Breast epithelium (tissue), 4 donors: Measurements from ENCODE around the gene LPAR2. TPM values are rescaled to one million over a fixed set of nuclear protein-coding genes. Genes with fewer than 3 reads are reported as not detected.

Experiments used
- DNase-seq, 2 donors: peaks; one replicate each; pipeline ENCODE4 v3.0.0-alpha.2; 2019; ENCODE audit warnings: low spot score in 2 of 2
- H3K27ac ChIP-seq, 2 donors: fragments of 200-600 bp; sonication (generic) in 1 of 2; one replicate each; pipeline ENCODE4 v1.5.1; 2016 to 2019; ENCODE audit warnings: mild to moderate bottlenecking in 1 of 2
- H3K27me3 ChIP-seq, 2 donors: fragments of 200-600 bp; sonication (generic) in 1 of 2; one replicate each; pipeline versions ENCODE4 v1.5.1 to v1.6.0; 2017 to 2019; ENCODE audit warnings: control low read depth in 1 of 2, mild to moderate bottlenecking in 1 of 2
- H3K36me3 ChIP-seq: fragments of 200-600 bp; one replicate; pipeline ENCODE4 v1.5.1; 2019
- H3K4me1 ChIP-seq, 2 donors: fragments of 200-600 bp; sonication (generic); one replicate each; pipeline ENCODE4 v1.5.1; 2016 to 2019; ENCODE audit warnings: control low read depth in 1 of 2
- H3K4me3 ChIP-seq, 3 donors: fragments of 200-600 bp; sonication (generic); 1 replicate in 2 of 3; 2 replicates in 1 of 3; pipeline ENCODE4 v1.5.1; 2016 to 2019; ENCODE audit warnings: mild to moderate bottlenecking in 3 of 3, moderate library complexity in 2 of 3
- H3K9me3 ChIP-seq, 2 donors: fragments of 200-600 bp; sonication (generic) in 1 of 2; one replicate each; pipeline ENCODE4 v1.5.1; 2016 to 2019; ENCODE audit warnings: control low read depth in 1 of 2
- CTCF ChIP-seq, 3 donors: fragments of 450-650 bp; IDR thresholded peaks; one replicate each; pipeline ENCODE4 v1.5.1; 2016 to 2017; ENCODE audit warnings: antibody characterized with exemption in 3 of 3, mild to moderate bottlenecking in 3 of 3, moderate library complexity in 3 of 3
- POLR2A ChIP-seq: fragments of 450-650 bp; IDR thresholded peaks from one replicate; pipeline ENCODE4 v1.6.1; 2016; ENCODE audit warnings: antibody characterized with exemption, mild to moderate bottlenecking, moderate library complexity
- POLR2AphosphoS5 ChIP-seq, 3 donors: sonication (generic); formaldehyde crosslinking; IDR thresholded peaks; one replicate each; pipeline ENCODE4 v1.6.1; 2017; ENCODE audit warnings: antibody characterized with exemption in 3 of 3
- intact Hi-C: fragments of 100-400 bp; cut with DNase I; formaldehyde crosslinking; loops from one replicate; pipeline ENCODE4 v1.15.1; 2023; ENCODE audit warnings: low total_unique reads
- total RNA-seq, 3 donors: library from RNA; depleted of rRNA; stranded (reverse); fragments of >200 nt; gene quantifications; one replicate each; pipeline ENCODE4 v1.1.0, GENCODE V29; 2016

Gene LPAR2
- total RNA-seq, 3 donors from 2014 or later, result 3.2 to 17.1 (median 16.4) TPM

GRCh38 chr19:19578252-19578651 lies 49.8 kb downstream of the LPAR2 start:
- peaks cover 0 to 3% of the 10 kb centered on the region in 2 donors for H3K9me3 ChIP-seq
- H3K27me3 ChIP-seq, result no peaks in the 10 kb centered on the region
- H3K4me3 ChIP-seq, result no peak overlapping the region
- H3K4me1 ChIP-seq, result no peaks in the 10 kb centered on the region
- H3K36me3 ChIP-seq, result no peaks in the 10 kb centered on the region
- TF ChIP-seq CTCF (IDR thresholded peaks at IDR 0.05), result no peak
- no peak overlapping the region for H3K27ac ChIP-seq
- DNase-seq, result no peak
- intact Hi-C loops, result no loop called here

GRCh38 chr19:19575411-19575810 lies 52.6 kb downstream of the LPAR2 start:
- Histone ChIP-seq H3K36me3 (no peaks in the 10 kb centered on the region), H3K4me3 (no peak overlapping the region), H3K4me1 (no peaks in the 10 kb centered on the region), H3K27ac (no peak overlapping the region), H3K9me3 (peaks cover 0 to 3% of the 10 kb centered on the region in 2 donors), H3K27me3 (no peaks in the 10 kb centered on the region)
- no peak for DNase-seq
- TF ChIP-seq POLR2A (no peak), POLR2AphosphoS5 (IDR thresholded peaks at IDR 0.05) (no peak), CTCF (IDR thresholded peaks at IDR 0.05) (no peak)
- intact Hi-C loops, result no loop called here

Other genes with a start within 250 kb of the LPAR2 start
- 10 to 100 TPM; 29.1 to 38.7 (median 33.6) TPM for gene GATAD2A, start 222.5 kb downstream of the LPAR2 start, total RNA-seq
- 1 to 10 TPM in 2 of 3 donors, under 1 TPM in 1; 0.96 to 2.9 (median 2.3) TPM for gene TSSK6, start 112.7 kb downstream of the LPAR2 start, total RNA-seq
- gene NDUFA13, start 112.0 kb downstream of the LPAR2 start, total RNA-seq, result 100 to 1,000 TPM in 1 of 3 donors, 10 to 100 TPM in 2; 97.3 to 134 (median 99.2) TPM
- gene YJEFN3, start 99.3 kb downstream of the LPAR2 start, total RNA-seq, result 1 to 10 TPM in 2 of 3 donors, under 1 TPM in 1; 0.88 to 2.0 (median 1.3) TPM
- under 1 TPM; 0.15 to 0.66 (median 0.16) TPM for gene CILP2, start 90.0 kb downstream of the LPAR2 start, total RNA-seq
- 1 to 10 TPM; 3.4 to 5.9 (median 5.6) TPM for gene PBX4, start 9.5 kb downstream of the LPAR2 start, total RNA-seq
- 10 to 100 TPM in 1 of 3 donors, 1 to 10 TPM in 2; 7.9 to 10.4 (median 8.5) TPM for gene GMIP, start 15.4 kb upstream of the LPAR2 start, total RNA-seq
- 100 to 1,000 TPM; 155 to 222 (median 189) TPM for gene ATP13A1, start 35.5 kb upstream of the LPAR2 start, total RNA-seq
- 10 to 100 TPM in 2 of 3 donors, 1 to 10 TPM in 1; 4.8 to 32.8 (median 16.7) TPM for gene ZNF101, start 40.6 kb upstream of the LPAR2 start, total RNA-seq
- gene ZNF14, start 104.9 kb upstream of the LPAR2 start, total RNA-seq, result 10 to 100 TPM in 2 of 3 donors, 1 to 10 TPM in 1; 7.0 to 22.7 (median 14.7) TPM
- gene ZNF506, start 193.5 kb upstream of the LPAR2 start, total RNA-seq, result 10 to 100 TPM; 35.2 to 57.8 (median 41.0) TPM
- gene ZNF253, start 237.7 kb upstream of the LPAR2 start, total RNA-seq, result 10 to 100 TPM in 2 of 3 donors, 1 to 10 TPM in 1; 6.4 to 25.6 (median 12.8) TPM